CD8-positive, alpha-beta memory T cell (primary cell): ENCODE results near the gene DMRTC2. TPM values are rescaled to one million over a fixed set of nuclear protein-coding genes. Genes with fewer than 3 reads are reported as not detected.
A peak's percentile ranks its signal among the peaks of the same experiment; 100 is the strongest.

ENCODE experiments used
- CTCF ChIA-PET: fragments of 350-600 bp; sonication (Branson Sonifier 250); formaldehyde crosslinking; loops from one replicate; lab custom pipeline; 2021; ENCODE audit warnings: antibody characterized with exemption; lab: Charles Lee
- POLR2A ChIA-PET: fragments of 350-600 bp; sonication (Branson Sonifier 250); formaldehyde crosslinking; loops from one replicate; lab custom pipeline; 2021; ENCODE audit warnings: antibody characterized with exemption; lab: Charles Lee
- DNase-seq, 5 donors: peaks; one replicate each; pipeline versions ENCODE4 v3.0.0 to v3.0.0-alpha.2; 2020 to 2022; ENCODE audit warnings: mixed read lengths in 1 of 5
- H3K27ac ChIP-seq: one replicate; pipeline ENCODE4 v1.7.0; 2013; ENCODE audit warnings: low read depth, mild to moderate bottlenecking, low read length, moderate library complexity
- H3K27me3 ChIP-seq: 2 replicates; pipeline ENCODE4 v1.7.0; 2013; ENCODE audit warnings: low read length, mild to moderate bottlenecking; ENCODE audit not compliant: insufficient read depth, poor library complexity, severe bottlenecking
- H3K36me3 ChIP-seq: 2 replicates; pipeline ENCODE4 v1.7.0; 2013; ENCODE audit warnings: mild to moderate bottlenecking, low read length, moderate library complexity; ENCODE audit not compliant: insufficient read depth
- H3K4me1 ChIP-seq: 2 replicates; pipeline ENCODE4 v1.7.0; 2013; ENCODE audit warnings: mild to moderate bottlenecking, low read length, moderate library complexity; ENCODE audit not compliant: insufficient read depth
- H3K4me3 ChIP-seq: 2 replicates; pipeline ENCODE4 v1.7.0; 2013; ENCODE audit warnings: mild to moderate bottlenecking, low read length
- H3K9me3 ChIP-seq: 2 replicates; pipeline ENCODE4 v1.7.0; 2013; ENCODE audit warnings: mild to moderate bottlenecking, low read length
- H3K27ac Mint-ChIP-seq, 8 donors: one replicate each; pipeline ENCODE4 v1.8.0; 2020 to 2021; ENCODE audit warnings: mixed read lengths in 8 of 8, mild to moderate bottlenecking in 6 of 8, inconsistent platforms in 3 of 8, moderate library complexity in 3 of 8
- H3K27me3 Mint-ChIP-seq, 2 donors: one replicate each; pipeline ENCODE4 v1.8.0; 2020 to 2021; ENCODE audit warnings: mixed read lengths in 2 of 2, mild to moderate bottlenecking in 1 of 2, moderate library complexity in 1 of 2
- H3K36me3 Mint-ChIP-seq, 3 donors: one replicate each; pipeline ENCODE4 v1.8.0; 2020 to 2021; ENCODE audit warnings: mixed read lengths in 3 of 3, inconsistent platforms in 1 of 3, mild to moderate bottlenecking in 1 of 3
- H3K4me1 Mint-ChIP-seq, 3 donors: one replicate each; pipeline ENCODE4 v1.8.0; 2020 to 2021; ENCODE audit warnings: mixed read lengths in 3 of 3, inconsistent platforms in 1 of 3, mild to moderate bottlenecking in 1 of 3
- H3K4me3 Mint-ChIP-seq, 7 donors: one replicate each; pipeline ENCODE4 v1.8.0; 2020 to 2021; ENCODE audit warnings: mixed read lengths in 7 of 7, mild to moderate bottlenecking in 6 of 7, moderate library complexity in 4 of 7, inconsistent platforms in 2 of 7
- H3K9me3 Mint-ChIP-seq, 5 donors: one replicate each; pipeline ENCODE4 v1.8.0; 2020 to 2022; ENCODE audit warnings: mixed read lengths in 5 of 5, mild to moderate bottlenecking in 3 of 5, moderate library complexity in 2 of 5, inconsistent platforms in 1 of 5
- polyA plus RNA-seq: library from polyadenylated mRNA; unstranded; fragments of 300-500 nt; fragmentation: Illumina TruSeq; gene quantifications from one replicate; pipeline ENCODE4 v1.2.3, GENCODE V29; 2021
- total RNA-seq, 2 experiments: library from RNA; stranded (reverse); gene quantifications; one replicate each; pipeline ENCODE4 v1.2.3, GENCODE V29; 2021

DMRTC2 gene
- total RNA-seq: not detected
- not detected for polyA plus RNA-seq

DNA sequence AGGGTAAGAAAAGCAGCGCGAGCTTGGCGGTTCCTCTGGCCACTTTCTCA, at the start of gene DMRTC2:
Gene DMRTC2 (plus strand): TSS at position 42 of the 50 bp plus-strand sequence. CDS start 2,387 bp downstream, outside the sequence.
- Mint-ChIP-seq H3K4me3 (no peak within 1 kb of the TSS), H3K9me3 (no peaks in the 10 kb centered on the region), H3K27me3 (peaks cover 4 to 7% of the 10 kb centered on the region in 2 donors), H3K4me1 (no peaks in the 10 kb centered on the region), H3K27ac (peak within 1 kb of the TSS in 1 of 8 donors; percentile 63), H3K36me3 (no peaks in the 10 kb centered on the region)
- DNase-seq: no peak
- Histone ChIP-seq H3K27me3 (no peaks in the 10 kb centered on the region), H3K4me1 (no peaks in the 10 kb centered on the region), H3K9me3 (no peaks in the 10 kb centered on the region), H3K4me3 (no peak within 1 kb of the TSS), H3K36me3 (no peaks in the 10 kb centered on the region), H3K27ac (no peak within 1 kb of the TSS)
- ChIA-PET POLR2A (no interaction called here), CTCF (no interaction called here)

DNA sequence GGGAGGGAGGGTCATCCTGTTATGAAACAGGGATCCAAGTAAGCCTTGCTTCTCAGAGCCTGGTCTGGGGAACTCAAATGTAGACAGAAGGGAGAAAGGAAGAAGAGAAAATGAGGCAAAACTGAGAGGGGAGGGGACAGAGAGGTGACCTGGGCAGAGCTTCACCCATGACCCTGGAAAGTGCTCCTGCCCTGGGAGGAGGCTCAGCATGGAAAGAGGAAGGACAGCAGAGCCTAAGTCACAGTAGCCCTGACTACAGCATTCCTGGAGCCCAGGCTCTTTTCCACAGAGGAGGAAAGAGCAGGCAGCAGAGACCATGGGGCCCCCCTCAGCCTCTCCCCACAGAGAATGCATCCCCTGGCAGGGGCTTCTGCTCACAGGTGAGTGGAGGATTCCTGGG, 48.5 kb upstream of the DMRTC2 start, which contains the start of gene CEACAM3:
Gene CEACAM3 (plus strand): TSS at position 226 of the 400 bp plus-strand sequence. CDS start 91 bp downstream, at position 317.
- H3K4me3 ChIP-seq: no peak within 1 kb of the TSS

DNA sequence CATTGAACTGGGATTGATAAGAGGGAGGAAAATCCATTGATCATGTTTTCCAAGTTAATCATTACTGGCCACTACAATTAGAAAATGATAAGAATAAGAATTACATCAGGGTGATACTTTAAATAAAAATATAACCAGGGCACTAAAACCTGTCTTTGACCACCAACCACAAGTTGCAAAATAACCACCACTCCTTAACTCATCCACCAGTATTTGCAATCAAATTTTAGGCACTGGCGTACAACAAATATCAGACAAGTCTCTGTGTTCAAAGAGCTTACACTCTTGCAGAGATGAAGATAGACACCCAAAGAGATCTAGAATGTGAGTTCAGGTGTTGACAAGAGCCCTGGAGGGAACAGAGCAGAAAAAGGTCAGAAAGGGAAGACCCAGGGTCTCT, 47.9 kb upstream of the DMRTC2 start:
- H3K9me3 ChIP-seq: no peaks in the 10 kb centered on the region
- ChIA-PET CTCF (interaction anchor here (0.7 to 1.5 kb wide), 2 partner anchors 44 to 380 kb away, joined by 3 to 4 read pairs; no protein-coding TSS in a partner anchor), POLR2A (no interaction called here)
- DNase-seq: no peak
- Mint-ChIP-seq H3K27me3 (peaks cover 17 to 36% of the 10 kb centered on the region in 2 donors), H3K36me3 (no peaks in the 10 kb centered on the region), H3K9me3 (no peaks in the 10 kb centered on the region), H3K4me3 (no peak overlapping the region), H3K27ac (no peak overlapping the region), H3K4me1 (peaks cover 0 to 3% (median 0%) of the 10 kb centered on the region in 3 donors)
- no peak overlapping the region for H3K27ac ChIP-seq
- no peaks in the 10 kb centered on the region for H3K36me3 ChIP-seq
- H3K27me3 ChIP-seq: peaks cover 4% of the 10 kb centered on the region
- H3K4me3 ChIP-seq: no peak overlapping the region
- H3K4me1 ChIP-seq: no peaks in the 10 kb centered on the region

More for the DNA sequence above, 48.5 kb upstream of the DMRTC2 start, which contains the start of gene CEACAM3:
- Histone ChIP-seq H3K9me3 (no peaks in the 10 kb centered on the region), H3K27ac (no peak within 1 kb of the TSS), H3K36me3 (no peaks in the 10 kb centered on the region), H3K27me3 (peaks cover 4% of the 10 kb centered on the region), H3K4me1 (no peaks in the 10 kb centered on the region)
- ChIA-PET CTCF (interaction anchor here (0.7 to 2.0 kb wide), 5 partner anchors 9 to 232 kb away, joined by 3 to 5 read pairs (median 3); no protein-coding TSS in a partner anchor), POLR2A (no interaction called here)
- H3K27ac Mint-ChIP-seq: peak within 1 kb of the TSS in 1 of 8 donors; percentile 55
- H3K4me1 Mint-ChIP-seq: peaks cover 0 to 3% (median 0%) of the 10 kb centered on the region in 3 donors
- peaks cover 18 to 40% of the 10 kb centered on the region in 2 donors for H3K27me3 Mint-ChIP-seq
- no peak for DNase-seq
- H3K9me3 Mint-ChIP-seq: no peaks in the 10 kb centered on the region
- no peaks in the 10 kb centered on the region for H3K36me3 Mint-ChIP-seq
- H3K4me3 Mint-ChIP-seq: no peak within 1 kb of the TSS

DNA sequence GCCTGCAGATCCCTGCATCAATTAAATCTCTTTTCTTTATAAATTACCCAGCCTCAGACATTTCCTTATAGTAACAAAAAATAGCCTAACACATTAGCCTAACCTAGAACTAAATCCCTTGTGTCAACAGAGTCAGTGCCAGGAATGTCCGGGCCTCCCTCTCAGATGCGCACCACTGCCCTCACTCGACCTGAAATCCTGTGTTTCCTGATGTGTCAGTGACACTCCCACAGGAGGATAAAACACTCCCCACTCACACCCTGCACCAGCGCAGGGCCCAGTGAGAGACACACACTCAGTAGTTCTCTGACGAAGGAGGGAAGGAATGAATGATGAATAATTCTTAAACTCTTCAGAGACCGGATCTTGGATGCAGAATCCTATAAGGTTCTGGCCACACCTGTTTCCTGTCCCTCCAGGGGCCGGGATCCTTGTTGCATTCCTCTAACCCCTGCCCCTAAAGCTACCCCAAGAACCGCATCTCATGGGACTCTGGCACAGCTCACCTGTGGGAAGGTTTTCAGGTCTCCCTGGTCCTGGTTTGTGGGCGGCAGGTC, 45.3 kb upstream of the DMRTC2 start:
- CTCF ChIA-PET: interaction anchor here (1.5 kb wide), 1 partner anchor 15 kb away, joined by 4 read pairs; no protein-coding TSS in a partner anchor
- H3K4me1 ChIP-seq: no peaks in the 10 kb centered on the region
- no peak overlapping the region for H3K27ac Mint-ChIP-seq

DNA sequence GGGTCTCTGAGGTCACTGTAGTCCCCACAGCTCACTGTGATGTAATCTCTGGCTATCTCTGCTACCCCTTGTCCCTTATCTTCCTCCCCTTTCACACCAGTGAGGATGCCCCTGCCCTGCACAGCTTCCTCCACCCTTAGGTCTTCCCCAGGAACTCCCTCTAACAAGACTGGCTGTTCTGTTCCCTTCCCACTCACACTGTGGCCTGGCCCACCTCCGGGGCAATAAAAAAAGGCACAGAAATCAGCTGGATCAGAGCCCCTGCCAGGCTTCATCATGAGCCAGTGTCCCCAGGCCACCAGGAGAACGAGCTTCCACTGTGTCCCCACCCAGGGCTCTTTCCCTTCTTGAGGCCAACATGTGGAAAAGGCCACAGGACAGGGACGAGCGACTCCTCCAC, 43.8 kb upstream of the DMRTC2 start:
- no peak for DNase-seq

More for the DNA sequence above, 45.3 kb upstream of the DMRTC2 start:
- Mint-ChIP-seq H3K27me3 (peaks cover 6 to 17% of the 10 kb centered on the region in 2 donors), H3K9me3 (no peaks in the 10 kb centered on the region), H3K4me3 (no peak overlapping the region), H3K36me3 (no peaks in the 10 kb centered on the region), H3K4me1 (peaks cover 0 to 7% (median 4%) of the 10 kb centered on the region in 3 donors)
- H3K27me3 ChIP-seq: no peaks in the 10 kb centered on the region
- DNase-seq: no peak
- H3K27ac ChIP-seq: no peak overlapping the region
- no peak overlapping the region for H3K4me3 ChIP-seq
- no peaks in the 10 kb centered on the region for H3K36me3 ChIP-seq
- no peaks in the 10 kb centered on the region for H3K9me3 ChIP-seq
- POLR2A ChIA-PET: no interaction called here

DNA sequence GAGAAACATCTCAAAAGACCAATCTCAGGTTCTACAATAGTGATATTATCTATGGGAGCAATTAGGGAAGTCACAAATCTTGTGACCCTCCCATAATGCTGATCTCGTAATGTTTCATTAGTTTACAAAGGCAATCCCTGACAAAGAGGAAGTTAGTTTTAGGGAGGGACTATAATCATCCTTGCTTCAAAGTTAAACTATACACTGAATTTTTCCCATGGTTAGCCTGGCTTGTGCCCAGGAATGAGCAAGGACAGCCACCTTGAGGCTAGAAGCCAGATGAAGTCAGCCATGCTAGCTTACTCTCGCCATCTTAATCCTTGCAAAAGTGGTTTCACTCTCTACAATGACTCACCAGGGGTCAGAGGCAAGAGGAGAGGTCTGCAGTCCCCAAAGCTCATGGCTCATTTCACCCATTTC, 43.0 kb upstream of the DMRTC2 start:
- Mint-ChIP-seq H3K27ac (peak overlapping the region in 1 of 8 donors; percentile 8), H3K4me1 (peaks cover 0 to 4% (median 4%) of the 10 kb centered on the region in 3 donors), H3K36me3 (no peaks in the 10 kb centered on the region), H3K9me3 (no peaks in the 10 kb centered on the region), H3K4me3 (no peak overlapping the region), H3K27me3 (peaks cover 3 to 13% of the 10 kb centered on the region in 2 donors)
- Histone ChIP-seq H3K9me3 (no peaks in the 10 kb centered on the region), H3K36me3 (no peaks in the 10 kb centered on the region), H3K27me3 (no peaks in the 10 kb centered on the region), H3K4me1 (no peaks in the 10 kb centered on the region), H3K27ac (no peak overlapping the region), H3K4me3 (no peak overlapping the region)
- POLR2A ChIA-PET: no interaction called here
- DNase-seq: no peak
- CTCF ChIA-PET: interaction anchor here (1.1 to 2.7 kb wide), 2 partner anchors 8 to 50 kb away, joined by 3 to 10 read pairs; no protein-coding TSS in a partner anchor

More for the DNA sequence above, 43.8 kb upstream of the DMRTC2 start:
- no peaks in the 10 kb centered on the region for H3K36me3 ChIP-seq
- POLR2A ChIA-PET: no interaction called here
- no peak overlapping the region for H3K27ac ChIP-seq
- H3K4me3 Mint-ChIP-seq: no peak overlapping the region
- no peaks in the 10 kb centered on the region for H3K9me3 ChIP-seq
- H3K27me3 ChIP-seq: no peaks in the 10 kb centered on the region
- no peaks in the 10 kb centered on the region for H3K36me3 Mint-ChIP-seq
- no peak overlapping the region for H3K4me3 ChIP-seq
- peaks cover 0 to 4% (median 4%) of the 10 kb centered on the region in 3 donors for H3K4me1 Mint-ChIP-seq
- no peak overlapping the region for H3K27ac Mint-ChIP-seq
- H3K9me3 Mint-ChIP-seq: no peaks in the 10 kb centered on the region
- no peaks in the 10 kb centered on the region for H3K4me1 ChIP-seq
- CTCF ChIA-PET: interaction anchor here (1.1 kb wide), 1 partner anchor 49 kb away, joined by 3 read pairs; no protein-coding TSS in a partner anchor
- peaks cover 3 to 16% of the 10 kb centered on the region in 2 donors for H3K27me3 Mint-ChIP-seq

DNA sequence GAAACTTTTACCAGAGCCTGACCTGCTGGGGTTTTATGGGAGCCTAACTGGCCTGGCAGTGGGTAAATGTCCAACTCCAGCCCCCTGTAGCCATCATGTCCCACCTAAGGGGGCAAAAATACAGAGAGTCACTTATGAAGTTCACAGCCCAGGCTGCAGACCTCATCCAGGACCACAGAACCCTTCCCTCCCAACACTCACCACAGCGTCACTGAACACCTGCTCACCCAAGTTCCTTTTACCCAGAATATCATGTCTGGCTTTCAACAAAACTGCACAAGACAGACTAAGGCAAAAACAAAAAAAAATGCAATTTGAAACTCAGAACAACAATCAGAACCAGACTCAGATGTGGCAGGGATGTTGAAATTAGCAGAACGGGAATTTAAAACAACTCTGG, 42.1 kb upstream of the DMRTC2 start:
- Histone ChIP-seq H3K36me3 (no peaks in the 10 kb centered on the region), H3K27ac (no peak overlapping the region), H3K4me3 (no peak overlapping the region), H3K9me3 (no peaks in the 10 kb centered on the region), H3K4me1 (no peaks in the 10 kb centered on the region), H3K27me3 (no peaks in the 10 kb centered on the region)
- H3K36me3 Mint-ChIP-seq: no peaks in the 10 kb centered on the region
- no peak overlapping the region for H3K4me3 Mint-ChIP-seq
- ChIA-PET CTCF (interaction anchor here (2.7 kb wide), 1 partner anchor 9 kb away, joined by 10 read pairs; no protein-coding TSS in a partner anchor), POLR2A (interaction anchor here (0.6 kb wide), 2 partner anchors 27 to 328 kb away, joined by 3 to 4 read pairs; no protein-coding TSS in a partner anchor)
- peaks cover 2 to 12% of the 10 kb centered on the region in 2 donors for H3K27me3 Mint-ChIP-seq
- DNase-seq: no peak
- H3K4me1 Mint-ChIP-seq: peaks cover 0 to 4% (median 4%) of the 10 kb centered on the region in 3 donors
- no peaks in the 10 kb centered on the region for H3K9me3 Mint-ChIP-seq
- no peak overlapping the region for H3K27ac Mint-ChIP-seq

DNA sequence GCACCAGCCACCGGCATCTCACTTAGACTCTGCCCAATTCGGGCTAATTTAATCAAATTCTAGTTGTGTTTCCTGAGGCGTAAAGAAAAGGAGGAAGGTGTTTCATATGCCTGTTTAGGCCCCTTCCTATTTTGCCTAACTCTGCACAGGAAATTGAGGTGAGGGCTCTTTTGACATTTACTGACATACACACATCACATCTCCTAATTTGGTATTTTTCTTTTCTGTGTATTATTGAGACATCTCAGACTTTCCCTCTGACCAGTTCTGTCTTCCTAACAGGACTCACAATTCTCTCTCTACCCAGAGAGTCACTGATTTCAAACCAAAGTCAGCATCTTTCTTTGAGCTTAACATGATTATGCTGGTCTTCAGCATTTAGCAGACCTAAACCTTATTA, 40.5 kb upstream of the DMRTC2 start:
- H3K4me1 ChIP-seq: no peaks in the 10 kb centered on the region
- H3K27me3 ChIP-seq: no peaks in the 10 kb centered on the region
- H3K9me3 ChIP-seq: no peaks in the 10 kb centered on the region
- H3K9me3 Mint-ChIP-seq: no peaks in the 10 kb centered on the region
- DNase-seq: no peak
- H3K27ac Mint-ChIP-seq: peak overlapping the region in 1 of 8 donors; percentile 25
- H3K36me3 ChIP-seq: no peaks in the 10 kb centered on the region
- peaks cover 0 to 1% (median 0%) of the 10 kb centered on the region in 3 donors for H3K36me3 Mint-ChIP-seq
- no peak overlapping the region for H3K27ac ChIP-seq
- no peak overlapping the region for H3K4me3 Mint-ChIP-seq
- H3K4me1 Mint-ChIP-seq: peaks cover 0 to 4% (median 4%) of the 10 kb centered on the region in 3 donors
- no peak overlapping the region for H3K4me3 ChIP-seq
- POLR2A ChIA-PET: no interaction called here
- peaks cover 1 to 20% of the 10 kb centered on the region in 2 donors for H3K27me3 Mint-ChIP-seq
- CTCF ChIA-PET: interaction anchor here (1.3 to 2.7 kb wide), 2 partner anchors 9 to 11 kb away, joined by 5 to 10 read pairs; no protein-coding TSS in a partner anchor
